Activated CD4-positive, alpha-beta T cell treated with anti-CD3 and anti-CD28 coated beads, Interleukin-10, Interleukin-2, amounts not matched to agents 100 ng/mL and 50 ng/mL, durations not matched to agents 16 hours and 8 hours (primary cell): ENCODE data around the gene PTPN23.

ENCODE experiments used
- DNase-seq: peaks from one replicate; pipeline ENCODE4 v3.0.0-alpha.2; 2020

PTPN23 gene

GRCh38 chr3:47421741-47422649, 41.2 kb downstream of the PTPN23 start:
- peak; percentile 34 for DNase-seq

- no peak for DNase-seq
These were observed 41.9 kb downstream of the PTPN23 start for GRCh38 chr3:47422743-47423142.

DNA sequence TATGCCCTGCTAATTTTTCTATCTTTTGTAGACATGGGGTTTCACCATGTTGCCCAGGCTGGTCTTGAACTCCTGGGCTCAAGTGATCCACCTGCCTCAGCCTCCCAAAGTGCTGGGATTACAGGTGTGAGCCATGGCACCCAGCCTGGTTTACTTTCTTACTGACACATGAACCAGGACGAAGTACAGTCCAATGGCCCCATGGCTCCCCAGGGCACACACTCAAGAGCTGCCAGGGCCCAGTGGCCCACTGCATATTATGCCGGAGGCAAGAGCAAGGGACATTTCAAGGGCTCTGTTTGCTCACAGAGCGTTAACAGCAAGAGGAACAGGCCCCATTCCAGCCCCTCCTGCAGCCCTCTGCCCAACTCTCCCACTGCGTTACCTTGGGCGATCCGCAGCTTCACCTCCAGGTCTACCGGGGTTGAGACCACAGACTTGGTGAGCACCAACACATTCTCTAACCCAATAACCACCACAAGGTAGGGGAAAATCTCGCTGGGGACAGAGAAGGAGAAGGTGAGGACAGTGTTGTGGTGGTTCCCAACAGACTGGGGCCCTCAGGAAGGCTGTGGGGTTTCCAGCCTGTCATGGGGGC, 42.8 kb downstream of the PTPN23 start:
- no peak for DNase-seq

GRCh38 chr3:47424434-47425382, 43.9 kb downstream of the PTPN23 start:
- no peak for DNase-seq

GRCh38 chr3:47425383-47425778, 44.6 kb downstream of the PTPN23 start:
- DNase-seq: no peak

- DNase-seq: no peak
These were observed 45.1 kb downstream of the PTPN23 start for GRCh38 chr3:47425959-47426358.

DNA sequence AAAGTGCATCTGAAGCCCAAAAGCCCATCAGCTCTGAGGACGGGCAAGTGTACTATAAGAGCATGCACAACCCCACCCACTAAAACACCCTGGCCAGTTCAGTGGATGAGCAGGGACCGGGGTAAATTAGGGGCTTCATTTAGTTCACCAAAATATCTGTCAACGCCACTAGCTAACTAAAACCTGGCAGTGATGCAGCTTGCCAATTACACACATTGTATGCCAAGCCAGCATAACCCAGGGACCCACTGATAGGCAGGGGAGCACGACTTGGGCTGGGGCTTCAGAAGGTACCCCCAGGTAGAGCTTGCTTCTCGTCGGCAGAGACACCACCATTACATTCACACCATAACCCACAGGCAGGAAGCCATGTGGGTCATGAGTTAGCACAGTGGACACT, 47.0 kb downstream of the PTPN23 start:
- no peak for DNase-seq

DNA sequence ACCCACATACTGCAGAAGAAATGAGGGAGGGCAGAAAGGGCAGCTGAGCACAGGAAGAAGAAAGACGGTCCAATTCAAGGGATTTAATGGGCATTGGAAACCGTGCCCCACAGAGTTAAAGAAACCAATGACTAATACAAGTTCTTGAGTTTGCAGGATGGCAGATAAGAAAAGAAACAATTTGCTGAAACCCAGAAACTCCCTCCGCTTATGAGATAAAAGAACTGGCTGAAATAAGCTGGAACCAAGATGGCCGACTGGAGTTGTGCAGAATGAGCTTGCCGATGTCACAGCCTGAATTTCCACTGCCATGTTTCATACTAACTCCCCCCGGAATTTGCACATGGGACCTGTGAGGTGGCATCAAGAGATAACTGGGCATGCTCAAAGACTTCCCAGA, 47.8 kb downstream of the PTPN23 start:
- no peak for DNase-seq

DNA sequence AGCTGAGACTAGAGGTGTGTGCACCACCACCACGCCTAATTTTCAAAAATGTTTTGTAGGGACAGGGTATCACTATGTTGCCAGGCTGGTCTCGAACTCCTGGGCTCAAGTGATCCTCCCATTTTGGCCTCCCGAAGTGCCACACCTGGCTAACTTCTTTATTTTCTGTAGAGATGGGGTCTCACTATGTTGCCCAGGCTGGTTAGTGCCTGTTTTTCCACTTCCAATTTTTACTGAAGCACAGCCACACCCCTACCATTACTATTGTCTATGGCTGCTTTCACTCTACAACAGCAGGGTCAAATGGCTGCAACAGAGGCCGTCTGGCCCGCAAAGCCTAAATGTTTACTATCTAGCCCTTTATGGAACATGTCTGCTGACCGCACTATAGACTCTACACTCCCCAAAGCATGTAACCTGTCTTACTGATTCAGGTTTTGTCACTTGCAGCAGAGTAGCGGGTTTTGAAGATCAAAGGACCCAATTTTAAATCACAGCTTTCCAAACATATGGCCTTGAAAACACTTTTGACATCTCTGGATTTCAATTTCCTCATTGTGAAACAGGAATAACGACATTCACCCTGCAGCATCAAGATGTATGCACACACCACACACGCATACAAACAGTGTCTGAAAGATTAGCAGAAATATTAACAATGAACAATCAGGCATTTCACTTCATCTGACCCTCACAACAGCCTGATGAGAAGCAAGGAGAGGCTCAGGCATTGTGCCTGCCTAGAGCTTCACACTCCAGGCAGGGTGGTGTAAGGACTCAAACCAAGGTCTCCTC, 48.9 kb downstream of the PTPN23 start:
- DNase-seq: no peak

DNA sequence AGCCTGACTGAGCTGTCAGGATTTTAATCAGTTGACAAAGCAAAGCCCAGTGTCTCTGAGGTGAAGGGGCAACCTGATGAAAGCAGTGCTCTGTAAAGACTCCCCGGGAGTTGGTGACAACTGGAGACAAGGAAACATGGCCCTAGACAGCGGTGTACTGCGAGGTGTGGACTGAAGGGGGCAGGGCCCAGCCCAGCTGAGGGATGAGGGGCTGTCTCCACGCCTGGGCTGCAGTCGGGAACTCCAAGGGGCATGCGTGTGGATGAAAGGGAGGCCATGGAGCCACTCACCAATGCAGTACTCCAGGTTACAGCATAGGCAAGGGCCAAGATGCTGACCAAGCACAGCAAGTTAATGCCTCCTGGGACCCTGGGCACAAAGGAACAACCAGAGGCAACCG, 49.8 kb downstream of the PTPN23 start:
- no peak for DNase-seq

GRCh38 chr3:47431225-47431624, 50.4 kb downstream of the PTPN23 start:
- no peak for DNase-seq

DNA sequence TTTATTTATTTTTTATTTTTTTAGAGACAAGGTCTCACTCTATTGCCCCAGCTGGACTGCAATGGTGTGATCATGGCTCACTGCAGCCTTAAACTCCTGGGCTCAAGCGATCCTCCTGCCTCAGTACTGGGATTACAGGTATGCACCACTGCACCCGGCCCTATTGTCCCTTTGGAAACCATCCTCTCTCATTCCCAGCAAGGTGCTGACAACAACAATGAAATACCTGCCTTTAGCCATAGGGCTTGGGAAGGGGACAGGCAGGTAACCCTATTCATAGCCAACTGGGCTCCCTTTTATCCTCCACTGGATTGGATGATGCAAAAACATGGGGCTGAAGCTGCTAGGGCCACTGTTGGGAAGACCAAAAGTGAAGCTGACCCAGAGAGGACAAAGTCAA, 51.9 kb downstream of the PTPN23 start:
- DNase-seq: no peak

DNA sequence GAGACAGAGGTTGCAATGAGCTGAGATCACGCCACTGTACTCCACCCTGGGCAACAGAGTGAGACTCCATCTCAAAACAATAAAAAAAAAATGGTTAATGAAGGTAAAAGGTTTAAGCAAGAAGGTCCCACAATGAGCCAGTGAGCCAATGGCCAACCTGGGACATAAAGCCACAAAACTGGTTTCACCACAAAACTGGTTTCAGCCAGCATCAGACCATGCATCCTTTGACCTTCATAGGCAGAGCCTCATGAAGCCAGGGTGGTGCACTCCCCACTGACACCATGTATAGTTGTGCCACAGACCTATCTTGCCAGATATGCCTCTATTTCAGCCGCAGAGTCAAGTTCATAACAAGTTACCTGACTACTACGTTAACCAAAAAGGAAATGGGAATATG, 53.0 kb downstream of the PTPN23 start:
- no peak for DNase-seq

- DNase-seq: no peak
These were observed 54.0 kb downstream of the PTPN23 start for GRCh38 chr3:47434849-47435248.

GRCh38 chr3:47436180-47436579, 55.4 kb downstream of the PTPN23 start:
- DNase-seq: no peak

- DNase-seq: no peak
These were observed 59.3 kb downstream of the PTPN23 start for GRCh38 chr3:47440131-47440530.

- DNase-seq: no peak
These were observed 61.2 kb downstream of the PTPN23 start for GRCh38 chr3:47441796-47442551.

DNA sequence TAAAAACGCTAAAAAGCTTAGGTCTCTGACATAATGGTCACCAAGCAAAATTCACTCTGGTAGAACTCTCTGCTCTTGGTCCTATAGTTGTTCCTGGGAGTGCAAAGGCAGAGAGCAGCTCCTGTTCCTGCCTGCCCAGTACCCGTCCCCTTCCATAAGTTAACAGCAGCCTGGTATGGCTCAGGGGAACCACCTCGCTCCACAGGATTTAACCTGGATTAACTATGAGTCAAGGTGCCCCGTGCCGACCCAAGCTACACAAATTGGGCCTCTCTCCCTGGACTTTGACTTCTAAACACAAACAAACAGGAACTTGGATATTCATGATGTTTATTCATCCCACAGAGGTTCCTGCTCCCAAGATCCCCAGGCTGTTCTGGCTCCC, 62.8 kb downstream of the PTPN23 start:
- no peak for DNase-seq

GRCh38 chr3:47444103-47444502, 63.3 kb downstream of the PTPN23 start:
- DNase-seq: no peak

DNA sequence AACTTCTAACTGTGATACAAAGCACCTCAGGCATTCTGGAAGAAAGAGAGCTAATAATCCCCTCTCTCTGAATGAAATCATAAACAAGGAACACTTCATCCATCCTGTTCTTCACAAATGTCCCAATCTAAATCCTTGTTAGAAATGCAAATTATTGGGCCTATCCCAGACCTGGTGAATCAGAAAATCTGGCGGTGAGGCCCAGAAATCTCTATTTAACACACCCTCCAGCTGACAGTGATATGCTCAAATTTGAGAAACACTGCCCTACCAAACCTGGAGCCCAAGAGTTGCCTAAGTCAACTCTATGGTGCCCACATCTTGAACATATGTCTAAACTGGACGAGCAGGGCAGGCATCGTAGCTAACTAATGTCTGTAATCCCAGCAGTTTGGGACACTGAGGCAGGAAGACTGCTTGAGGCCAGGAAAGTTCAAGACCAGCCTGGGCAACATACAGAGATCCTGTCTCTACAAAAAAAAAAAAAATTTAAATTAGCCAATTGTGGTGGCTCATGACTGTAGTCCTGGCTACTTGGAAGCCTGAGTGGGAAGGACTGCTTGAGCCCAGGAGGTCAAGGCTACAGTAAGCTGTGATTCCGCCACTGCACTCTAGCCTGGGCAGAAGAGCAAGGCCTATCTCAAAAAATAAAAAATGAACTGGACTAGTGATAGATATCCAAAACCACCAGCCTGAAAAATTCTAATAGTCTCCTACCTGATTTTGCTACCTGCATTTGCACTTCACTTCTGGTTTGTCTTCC, 71.8 kb downstream of the PTPN23 start:
- no peak for DNase-seq
